ENCODE measurements around the gene DHRS12.
A peak's percentile ranks its signal among the peaks of the same experiment; 100 is the strongest.

The DHRS12 gene

GRCh38 chr13:51823863-51824262, 19.9 kb upstream of the DHRS12 start:
- TF ChIP-seq JUND (IDR thresholded peaks at IDR 0.05; ENCODE audit: low read depth), result no peak
- no peak for DNase-seq (ENCODE audit: low read depth in 1 of 2, low spot score in 1 of 2)
- in situ Hi-C loops (cut with HindIII; ENCODE audit: low pct_unique_long_range_greater_than_20kb, low sequenced_read_pairs), result no loop called here

- DNase-seq (ENCODE audit: low read depth in 1 of 2, low spot score in 1 of 2), result no peak
- in situ Hi-C loops (cut with HindIII; ENCODE audit: low pct_unique_long_range_greater_than_20kb, low sequenced_read_pairs), result no loop called here
- no peak for TF ChIP-seq JUND (IDR thresholded peaks at IDR 0.05; ENCODE audit: low read depth)
These were observed 19.4 kb upstream of the DHRS12 start for GRCh38 chr13:51823359-51823758.

- in situ Hi-C loops (cut with HindIII; ENCODE audit: low pct_unique_long_range_greater_than_20kb, low sequenced_read_pairs), result no loop called here
These were observed 18.3 kb upstream of the DHRS12 start for GRCh38 chr13:51822106-51822815.

GRCh38 chr13:51821606-51822005, 17.6 kb upstream of the DHRS12 start:
- no peak for TF ChIP-seq JUND (IDR thresholded peaks at IDR 0.05; ENCODE audit: low read depth)
- DNase-seq (ENCODE audit: low read depth in 1 of 2, low spot score in 1 of 2), result no peak
- in situ Hi-C loops (cut with HindIII; ENCODE audit: low pct_unique_long_range_greater_than_20kb, low sequenced_read_pairs), result no loop called here

More at GRCh38 chr13:51822106-51822815, 18.3 kb upstream of the DHRS12 start:
- no peak for DNase-seq (ENCODE audit: low read depth in 1 of 2, low spot score in 1 of 2)
- no peak for TF ChIP-seq JUND (IDR thresholded peaks at IDR 0.05; ENCODE audit: low read depth)

- DNase-seq (ENCODE audit: low read depth in 1 of 2, low spot score in 1 of 2), result no peak
- TF ChIP-seq JUND (IDR thresholded peaks at IDR 0.05; ENCODE audit: low read depth), result no peak
- in situ Hi-C loops (cut with HindIII; ENCODE audit: low pct_unique_long_range_greater_than_20kb, low sequenced_read_pairs), result no loop called here
These were observed 16.1 kb upstream of the DHRS12 start for GRCh38 chr13:51820016-51820597.

- no peak for DNase-seq (ENCODE audit: low read depth in 1 of 2, low spot score in 1 of 2)
- TF ChIP-seq JUND (IDR thresholded peaks at IDR 0.05; ENCODE audit: low read depth), result no peak
- in situ Hi-C loops (cut with HindIII; ENCODE audit: low pct_unique_long_range_greater_than_20kb, low sequenced_read_pairs), result no loop called here
These were observed 15.6 kb upstream of the DHRS12 start for GRCh38 chr13:51819544-51819943.

GRCh38 chr13:51818781-51819511, 15.0 kb upstream of the DHRS12 start:
- in situ Hi-C loops (cut with HindIII; ENCODE audit: low pct_unique_long_range_greater_than_20kb, low sequenced_read_pairs), result no loop called here
- no peak for DNase-seq (ENCODE audit: low read depth in 1 of 2, low spot score in 1 of 2)
- no peak for TF ChIP-seq JUND (IDR thresholded peaks at IDR 0.05; ENCODE audit: low read depth)

- DNase-seq (ENCODE audit: low read depth in 1 of 2, low spot score in 1 of 2), result no peak
- in situ Hi-C loops (cut with HindIII; ENCODE audit: low pct_unique_long_range_greater_than_20kb, low sequenced_read_pairs), result no loop called here
- TF ChIP-seq JUND (IDR thresholded peaks at IDR 0.05; ENCODE audit: low read depth), result no peak
These were observed 14.3 kb upstream of the DHRS12 start for GRCh38 chr13:51818276-51818675.

GRCh38 chr13:51817717-51818116, 13.8 kb upstream of the DHRS12 start:
- TF ChIP-seq JUND (IDR thresholded peaks at IDR 0.05; ENCODE audit: low read depth), result no peak
- in situ Hi-C loops (cut with HindIII; ENCODE audit: low pct_unique_long_range_greater_than_20kb, low sequenced_read_pairs), result no loop called here
- no peak for DNase-seq (ENCODE audit: low read depth in 1 of 2, low spot score in 1 of 2)

- in situ Hi-C loops (cut with HindIII; ENCODE audit: low pct_unique_long_range_greater_than_20kb, low sequenced_read_pairs), result no loop called here
- TF ChIP-seq JUND (IDR thresholded peaks at IDR 0.05; ENCODE audit: low read depth), result no peak
- DNase-seq (ENCODE audit: low read depth in 1 of 2, low spot score in 1 of 2), result peak in 1 of 2 experiments; percentile 39
These were observed 12.8 kb upstream of the DHRS12 start for GRCh38 chr13:51816604-51817249.

- peak in 1 of 2 experiments; percentile 52 for DNase-seq (ENCODE audit: low read depth in 1 of 2, low spot score in 1 of 2)
- TF ChIP-seq JUND (IDR thresholded peaks at IDR 0.05; ENCODE audit: low read depth), result no peak
- in situ Hi-C loops (cut with HindIII; ENCODE audit: low pct_unique_long_range_greater_than_20kb, low sequenced_read_pairs), result no loop called here
These were observed 11.9 kb upstream of the DHRS12 start for GRCh38 chr13:51815848-51816247.

GRCh38 chr13:51814825-51815650, 11.1 kb upstream of the DHRS12 start:
- no peak for TF ChIP-seq JUND (IDR thresholded peaks at IDR 0.05; ENCODE audit: low read depth)
- in situ Hi-C loops (cut with HindIII; ENCODE audit: low pct_unique_long_range_greater_than_20kb, low sequenced_read_pairs), result no loop called here
- DNase-seq (ENCODE audit: low read depth in 1 of 2, low spot score in 1 of 2), result peak in 1 of 2 experiments; percentile 74
